NCI-H2081 treated with DMSO at 0.1 percent for 48 hours (cell line): Measurements from ENCODE around the gene RALA.

Source experiments
- DNase-seq: peaks from one replicate; lab custom pipeline; 2025; lab: John Stamatoyannopoulos, UW

RALA gene

GRCh38 chr7:39614299-39614698 is 9.1 kb upstream of the RALA start:
- no peak for DNase-seq

DNA sequence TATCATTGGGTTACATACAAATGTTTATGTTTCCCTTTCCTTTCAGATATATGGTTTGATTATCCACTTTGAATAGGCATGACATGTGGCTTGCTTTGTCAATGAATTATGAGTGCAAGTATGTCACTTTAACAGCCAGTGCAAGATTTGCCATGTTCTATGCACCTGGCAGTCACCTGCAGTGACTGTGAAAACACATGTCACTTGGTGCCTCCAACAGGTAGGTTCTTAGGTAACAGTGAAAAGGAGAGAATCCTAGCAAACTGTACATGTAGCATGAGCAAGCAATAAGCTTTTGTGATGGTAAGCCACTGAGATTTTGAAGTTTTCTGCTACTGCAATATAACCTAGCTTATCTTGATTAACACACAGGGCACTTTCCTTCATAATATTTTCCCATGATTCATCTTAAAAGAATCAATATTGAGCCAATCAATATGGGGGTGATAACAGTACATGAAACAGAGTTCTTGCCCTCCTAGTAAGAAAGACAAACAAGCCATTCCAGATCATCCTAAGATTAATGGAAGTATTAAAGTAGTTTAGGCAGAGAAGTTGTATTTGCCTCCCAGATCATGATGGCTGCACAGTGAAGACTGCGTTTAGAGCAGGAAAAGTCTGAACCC is 7.9 kb upstream of the RALA start:
- no peak for DNase-seq

DNA sequence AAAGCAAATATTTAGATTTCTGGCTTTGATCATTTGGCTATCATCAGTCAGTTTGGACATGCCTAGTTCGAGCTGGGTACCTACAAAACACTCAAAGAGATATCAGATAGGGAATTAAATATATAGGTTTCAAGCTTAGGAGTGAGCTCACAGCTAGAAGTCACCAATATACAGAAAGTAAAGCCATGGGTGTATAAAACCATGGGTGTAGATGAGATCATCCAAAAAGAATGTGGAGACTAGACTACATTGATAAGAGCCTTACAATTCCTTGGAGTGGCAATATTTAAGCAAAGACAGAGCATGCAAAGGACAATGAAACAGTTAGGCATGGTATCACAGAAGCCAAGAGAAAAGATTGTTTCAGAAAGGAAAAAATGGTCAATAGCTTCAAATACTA is 7.2 kb upstream of the RALA start:
- no peak for DNase-seq

DNA sequence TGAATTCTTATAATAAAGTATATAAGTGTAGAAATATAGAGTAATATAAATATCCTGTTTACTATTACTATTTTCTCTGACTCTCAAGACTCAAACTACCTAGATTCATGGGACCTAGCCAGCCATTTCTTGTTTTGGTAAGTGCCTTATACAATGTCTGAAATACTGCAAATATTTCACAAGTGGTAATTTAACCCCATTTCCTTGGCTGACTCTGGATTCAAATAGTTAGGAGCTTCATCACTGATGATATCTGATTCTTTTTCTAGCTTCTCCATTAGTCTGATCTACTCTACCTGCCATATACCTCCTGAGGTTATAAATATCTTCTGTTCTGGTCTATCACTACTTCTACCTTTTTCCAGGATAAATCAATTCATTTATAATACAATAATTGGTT is 6.4 kb upstream of the RALA start:
- DNase-seq = no peak

DNA sequence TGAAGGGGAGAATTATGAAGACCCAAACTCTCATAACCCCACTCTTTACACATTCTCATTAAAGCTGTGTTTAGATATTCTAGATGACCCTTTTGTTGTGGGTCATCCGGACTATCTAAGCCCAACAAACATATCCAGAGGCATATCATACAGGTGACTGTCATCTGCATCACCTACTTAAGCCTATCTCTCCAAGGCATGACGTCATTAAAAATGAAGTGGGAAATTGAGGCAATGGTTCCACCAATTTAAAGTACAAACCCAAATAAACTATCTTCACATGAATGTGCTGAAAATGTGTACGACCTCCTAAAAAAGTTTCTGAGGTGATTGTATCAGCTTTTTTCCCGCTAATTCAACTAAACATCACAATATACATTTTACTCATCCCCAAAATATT is 4.5 kb upstream of the RALA start:
- DNase-seq = no peak

- no peak for DNase-seq
These were observed 2.9 kb upstream of the RALA start for GRCh38 chr7:39620486-39620885.

DNA sequence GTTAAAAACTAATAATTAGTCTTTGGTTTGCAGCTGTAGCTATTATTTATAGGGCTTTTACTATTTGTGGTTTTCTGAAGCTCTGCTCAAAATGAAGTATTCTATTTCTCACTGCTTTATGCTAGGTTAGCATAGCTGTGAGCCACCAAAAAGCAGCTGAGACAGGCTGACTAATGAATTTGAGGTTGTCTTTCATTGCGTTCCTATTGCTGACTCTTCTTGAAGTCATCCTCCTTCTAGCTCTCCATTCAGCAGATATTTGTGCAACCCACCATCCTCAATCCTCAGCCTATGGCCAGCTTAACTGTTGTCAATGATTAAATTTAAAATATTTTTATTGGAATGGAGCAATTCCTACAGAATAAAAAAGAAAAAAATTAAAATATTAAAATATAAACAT is 2.1 kb upstream of the RALA start:
- DNase-seq = no peak

- no peak for DNase-seq
These were observed 1.5 kb upstream of the RALA start for GRCh38 chr7:39621784-39622411.

DNA sequence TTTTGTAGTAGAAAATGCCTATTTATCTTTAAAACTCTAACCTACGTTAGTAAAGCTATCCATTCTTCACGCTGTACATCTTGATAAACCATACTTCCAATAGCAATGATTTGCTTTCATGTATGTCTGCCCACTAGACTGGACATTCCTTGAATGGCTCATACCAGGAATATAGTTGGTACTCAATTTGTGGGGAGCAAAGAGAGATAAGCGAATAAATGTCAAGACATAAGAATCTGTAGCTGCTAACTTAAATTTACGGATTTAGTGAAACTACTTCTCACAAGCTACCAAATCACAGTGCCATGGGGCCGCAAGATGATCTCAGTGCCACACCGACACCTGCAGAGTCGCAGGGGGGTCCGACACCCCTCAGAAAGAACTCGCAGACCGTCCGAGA is 763 bp upstream of the RALA start:
- DNase-seq = no peak

GRCh38 chr7:39623732-39624441 is 515 bp downstream of the RALA start:
- no peak for DNase-seq

DNA sequence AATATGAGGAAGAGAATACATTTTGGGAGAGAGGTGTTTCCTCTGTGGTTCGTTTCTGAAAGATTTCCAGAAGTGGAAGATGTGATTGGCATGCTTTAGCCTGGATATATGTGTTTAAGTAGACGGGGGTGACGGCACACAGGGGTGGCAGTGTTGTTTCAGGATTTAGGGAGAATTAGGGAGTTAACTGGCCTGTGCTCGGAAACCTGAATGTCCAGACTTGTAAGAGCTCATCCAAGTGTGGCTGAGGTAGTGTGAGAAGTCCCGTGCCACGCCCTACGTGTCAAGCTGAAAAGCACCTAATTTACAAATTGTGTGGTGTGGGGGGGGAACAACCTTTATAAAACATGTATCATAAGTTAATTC is 1.1 kb downstream of the RALA start:
- no peak for DNase-seq

DNA sequence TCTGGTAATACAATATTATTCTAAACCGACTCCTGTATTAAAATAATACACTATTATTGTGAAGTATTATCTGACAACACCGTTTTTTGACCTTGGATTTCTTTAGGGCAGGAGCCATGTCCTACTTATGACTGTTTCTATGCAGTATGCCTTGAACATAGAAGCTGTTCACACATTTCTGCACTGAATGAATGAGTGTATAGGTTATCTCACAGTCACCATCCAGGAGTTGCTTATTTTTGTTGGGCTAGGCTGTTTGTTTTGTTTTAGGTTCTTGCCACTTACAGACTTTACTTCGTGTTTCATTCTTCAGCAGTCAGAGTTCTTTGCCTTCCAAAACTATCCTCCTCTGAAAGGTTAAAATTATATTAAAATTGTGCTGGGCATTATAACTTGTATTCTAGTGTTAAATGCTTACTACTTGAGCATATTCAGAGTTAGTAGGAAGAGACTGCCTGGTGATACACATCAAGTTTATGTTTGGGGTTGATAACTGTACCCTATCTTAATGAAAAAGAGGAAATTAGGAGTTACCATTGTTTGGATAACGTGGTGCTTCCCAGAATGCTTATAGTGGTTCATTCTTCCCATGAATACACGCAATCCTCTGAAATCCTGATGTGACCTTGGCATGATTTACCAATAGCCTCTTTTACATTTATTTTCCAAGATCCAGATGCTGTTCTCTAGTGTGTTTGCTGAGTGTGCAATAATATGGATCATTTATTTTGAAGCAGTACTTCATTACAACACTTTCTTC is 1.7 kb downstream of the RALA start:
- no peak for DNase-seq

- no peak for DNase-seq
These were observed 8.4 kb downstream of the RALA start for GRCh38 chr7:39631736-39632308.

GRCh38 chr7:39633563-39634477 is 10.4 kb downstream of the RALA start:
- DNase-seq = no peak

DNA sequence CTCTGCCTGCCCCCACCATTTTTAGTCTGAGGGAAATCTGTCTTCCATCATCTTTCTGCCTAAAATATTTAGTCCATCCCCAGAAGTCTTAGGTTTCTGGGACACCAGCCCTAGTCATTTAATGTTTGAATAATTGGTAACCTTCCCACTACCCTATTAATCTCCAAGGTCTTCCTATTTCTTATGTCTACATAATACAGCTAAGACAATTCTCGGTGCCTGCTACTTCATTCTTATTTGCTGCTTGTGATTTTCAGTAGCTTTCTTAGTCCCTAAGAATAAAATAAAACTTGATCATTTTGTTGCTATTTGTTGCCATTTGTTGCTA is 11.1 kb downstream of the RALA start:
- no peak for DNase-seq

DNA sequence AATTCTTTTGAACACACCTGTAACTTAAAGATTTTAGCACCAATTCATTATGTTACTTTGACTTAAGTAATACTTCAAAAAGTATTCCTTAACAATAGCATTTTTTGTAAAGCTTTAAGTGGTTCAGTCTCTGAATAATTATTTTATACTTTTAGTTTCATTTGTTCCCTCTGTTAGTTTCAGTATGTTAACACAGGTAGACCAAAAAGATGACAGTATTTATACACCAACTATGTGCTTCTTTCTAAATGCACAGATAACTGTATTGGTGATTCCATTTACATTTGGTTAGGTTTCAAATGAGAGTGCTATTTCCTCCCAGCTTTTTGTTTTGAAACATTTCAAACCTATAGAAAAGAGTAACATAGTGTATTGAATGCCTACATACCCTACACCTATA is 14.0 kb downstream of the RALA start:
- DNase-seq = no peak

DNA sequence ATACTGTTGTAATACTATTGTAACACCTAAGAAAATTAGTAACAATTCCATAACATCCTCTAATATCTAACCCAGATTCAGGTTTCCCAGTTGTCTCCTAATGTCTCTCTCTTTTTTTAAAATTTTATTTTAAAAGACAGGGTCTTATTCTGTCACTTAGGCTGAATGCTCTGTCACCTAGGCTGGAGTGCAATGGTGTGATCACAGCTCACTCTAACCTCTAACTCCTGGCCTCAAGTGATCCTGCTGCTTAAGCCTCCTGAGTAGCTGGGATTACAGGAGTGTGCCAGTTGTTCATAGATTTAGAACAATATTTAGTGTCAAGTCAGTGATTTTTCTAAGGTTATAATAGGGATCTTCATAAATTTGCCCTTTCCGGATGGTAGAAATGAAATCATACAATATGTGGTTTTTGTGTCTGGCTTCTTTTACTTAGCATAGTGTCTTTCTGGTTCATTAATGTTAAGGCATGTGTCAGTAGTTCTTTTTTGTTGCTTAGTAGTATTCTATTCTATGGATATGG is 14.7 kb downstream of the RALA start:
- DNase-seq = no peak

GRCh38 chr7:39642896-39643295 is 19.5 kb downstream of the RALA start:
- no peak for DNase-seq

DNA sequence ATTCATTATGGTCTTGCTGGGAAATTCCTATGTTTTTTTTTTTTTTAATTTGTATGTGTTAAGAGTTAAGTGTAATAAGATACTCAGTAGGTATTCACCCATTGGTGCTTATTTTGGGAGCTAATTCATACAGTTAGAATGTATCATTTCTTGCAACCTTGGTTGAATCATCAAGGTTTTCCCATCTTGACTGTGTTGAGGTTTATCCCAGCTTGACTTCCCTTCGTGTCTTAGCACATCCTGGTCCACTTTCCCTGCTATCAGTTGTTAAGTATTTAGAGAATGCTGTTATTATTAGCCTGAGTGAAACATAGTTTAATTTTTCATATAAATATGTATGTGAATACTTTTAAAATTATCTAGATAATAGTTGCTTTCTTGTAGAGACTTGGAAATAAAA is 20.8 kb downstream of the RALA start:
- DNase-seq = no peak

DNA sequence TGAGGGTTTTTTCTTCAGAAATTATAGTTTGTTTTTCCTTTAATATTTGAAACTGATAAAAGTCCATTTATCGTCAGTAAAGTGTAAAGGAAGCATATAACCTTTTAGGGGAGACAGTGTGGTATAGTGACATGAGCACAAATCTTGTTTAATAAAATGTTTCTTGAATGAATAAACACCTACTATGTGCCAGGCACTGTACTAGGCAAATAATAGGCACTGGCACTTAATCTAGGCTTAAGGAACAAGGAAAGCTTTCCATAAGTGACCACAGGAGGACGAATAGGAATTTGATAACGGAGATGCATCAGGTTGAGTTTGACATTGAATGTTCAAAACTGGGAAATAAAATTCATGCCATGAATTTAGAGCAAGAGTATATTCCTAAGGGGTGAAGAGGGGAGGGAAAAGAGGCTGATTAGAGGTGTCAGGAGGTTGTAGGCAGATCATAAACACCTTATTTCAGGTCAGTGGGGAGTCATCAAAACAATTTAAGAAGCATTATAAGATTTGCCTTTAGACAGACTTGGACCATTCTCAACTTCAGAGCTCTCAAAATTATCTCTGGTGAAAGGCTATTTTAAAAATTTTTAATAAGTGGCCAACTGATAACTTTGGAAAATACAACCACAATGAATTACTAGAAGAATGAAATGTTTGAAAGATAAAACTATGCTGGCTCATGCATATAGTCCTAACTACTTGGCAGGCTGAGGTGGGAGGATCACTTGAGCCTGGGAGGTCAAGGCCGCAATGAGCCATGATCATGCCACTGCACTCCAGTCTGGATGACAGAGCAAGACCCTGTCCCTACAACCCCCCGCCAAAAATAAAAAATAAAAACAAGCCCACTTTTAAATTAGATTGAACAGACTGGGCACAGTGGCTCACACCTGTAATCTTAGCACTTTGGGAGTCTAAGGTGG is 22.4 kb downstream of the RALA start:
- DNase-seq = no peak
